WTC11 (cell line): ENCODE measurements around the gene RAP2C. TPM values are rescaled to one million over a fixed set of nuclear protein-coding genes. Genes with fewer than 3 reads are reported as not detected.
"Not testable (repeated sequence)": the region's sequence is repeated elsewhere in the genome, so short reads cannot be mapped to it uniquely, and the experiment has no call there.

Experiments used
- ATAC-seq: fragments of 200-7000 bp; cut with Tn5 transposase; 2 replicates; pipeline ENCODE4 v1.10.0; 2021; ENCODE audit warnings: mild to moderate bottlenecking, moderate library complexity
- CTCF ChIA-PET: fragments of 300-600 bp; sonication (Branson Sonifier 250); formaldehyde crosslinking; loops from one replicate; lab custom pipeline; 2021; ENCODE audit warnings: antibody characterized with exemption; lab: Charles Lee
- POLR2A ChIA-PET: fragments of 350-600 bp; sonication (Branson Sonifier 250); formaldehyde crosslinking; loops from one replicate; lab custom pipeline; 2021; ENCODE audit warnings: antibody characterized with exemption; lab: Charles Lee
- DNase-seq: peaks from one replicate; pipeline ENCODE4 v3.0.0; 2021; ENCODE audit warnings: low spot score
- H3K27ac Mint-ChIP-seq: 2 replicates; pipeline ENCODE4 v1.8.0; 2021; ENCODE audit warnings: mixed read lengths
- H3K27me3 Mint-ChIP-seq: 2 replicates; pipeline ENCODE4 v1.8.0; 2021; ENCODE audit warnings: low read depth, mild to moderate bottlenecking, moderate library complexity, mixed read lengths
- H3K36me3 Mint-ChIP-seq: 2 replicates; pipeline ENCODE4 v1.8.0; 2021; ENCODE audit warnings: mixed read lengths
- H3K4me1 Mint-ChIP-seq: 2 replicates; pipeline ENCODE4 v1.8.0; 2022; ENCODE audit warnings: mixed read lengths
- H3K4me3 Mint-ChIP-seq: 2 replicates; pipeline ENCODE4 v1.8.0; 2021; ENCODE audit warnings: mild to moderate bottlenecking, moderate library complexity, mixed read lengths
- H3K9me3 Mint-ChIP-seq: 2 replicates; pipeline ENCODE4 v1.8.0; 2021; ENCODE audit warnings: mixed read lengths
- CREB1 ChIP-seq: sonication (generic); formaldehyde crosslinking; IDR thresholded peaks from 2 replicates; pipeline ENCODE4 v1.8.0; 2023; ENCODE audit warnings: mild to moderate bottlenecking, missing genetic modification reagents
- ELF4 ChIP-seq: sonication (generic); formaldehyde crosslinking; IDR thresholded peaks from 2 replicates; pipeline ENCODE4 v1.8.1; 2022; ENCODE audit warnings: low read depth, mild to moderate bottlenecking, moderate library complexity, missing genetic modification reagents
- ETV6 ChIP-seq: sonication (generic); formaldehyde crosslinking; IDR thresholded peaks from 2 replicates; pipeline ENCODE4 v1.8.1; 2022; ENCODE audit warnings: mild to moderate bottlenecking, missing genetic modification reagents
- GRHL2 ChIP-seq: fragments of 250-450 bp; sonication (Bioruptor Pico); IDR thresholded peaks from 2 replicates; pipeline ENCODE4 v1.8.0; 2022; ENCODE audit warnings: mild to moderate bottlenecking, moderate library complexity; ENCODE audit not compliant: insufficient replicate concordance, severe bottlenecking
- MYBL2 ChIP-seq: sonication (generic); formaldehyde crosslinking; IDR thresholded peaks from 2 replicates; pipeline ENCODE4 v1.8.1; 2023; ENCODE audit warnings: mild to moderate bottlenecking, moderate library complexity, missing genetic modification reagents
- NR3C1 ChIP-seq: sonication (generic); formaldehyde crosslinking; conservative IDR thresholded peaks from 2 replicates; pipeline ENCODE4 v1.8.1; 2023; ENCODE audit warnings: low read depth, mild to moderate bottlenecking, missing genetic modification reagents
- SMAD3 ChIP-seq: sonication (generic); formaldehyde crosslinking; IDR thresholded peaks from 2 replicates; pipeline ENCODE4 v1.8.0; 2022; ENCODE audit warnings: missing genetic modification reagents, mild to moderate bottlenecking, borderline replicate concordance
- SMAD4 ChIP-seq: sonication (generic); formaldehyde crosslinking; IDR thresholded peaks from 2 replicates; pipeline ENCODE4 v1.8.0; 2022; ENCODE audit warnings: mild to moderate bottlenecking, missing genetic modification reagents
- SP1 ChIP-seq: sonication (generic); formaldehyde crosslinking; conservative IDR thresholded peaks from 2 replicates; pipeline ENCODE4 v1.8.1; 2022; ENCODE audit warnings: missing genetic modification reagents
- TCF7 ChIP-seq: sonication (generic); formaldehyde crosslinking; IDR thresholded peaks from 2 replicates; pipeline ENCODE4 v1.8.0; 2022; ENCODE audit warnings: mild to moderate bottlenecking, low read depth, missing genetic modification reagents, moderate library complexity
- TEAD1 ChIP-seq: sonication (generic); formaldehyde crosslinking; IDR thresholded peaks from 2 replicates; pipeline ENCODE4 v1.8.0; 2022; ENCODE audit warnings: mild to moderate bottlenecking, missing genetic modification reagents
- ZNF219 ChIP-seq: sonication (generic); formaldehyde crosslinking; IDR thresholded peaks from 2 replicates; pipeline ENCODE4 v1.8.0; 2023; ENCODE audit warnings: missing genetic modification reagents, mild to moderate bottlenecking, borderline replicate concordance
- ZNF232 ChIP-seq: sonication (generic); formaldehyde crosslinking; IDR thresholded peaks from 2 replicates; pipeline ENCODE4 v1.8.0; 2022; ENCODE audit warnings: mild to moderate bottlenecking, missing genetic modification reagents
- total RNA-seq: library from RNA; stranded (reverse); gene quantifications from 3 replicates; pipeline ENCODE4 v1.2.3, GENCODE V29; 2021
- TF ChIP-seq, protein P1 (sequence below): sonication (generic); formaldehyde crosslinking; IDR thresholded peaks from 2 replicates; pipeline ENCODE4 v1.8.0; 2022; ENCODE audit warnings: mild to moderate bottlenecking, missing genetic modification reagents
- TF ChIP-seq, protein P2 (sequence below): sonication (generic); formaldehyde crosslinking; IDR thresholded peaks from 2 replicates; pipeline ENCODE4 v1.8.1; 2023; ENCODE audit warnings: mild to moderate bottlenecking, missing genetic modification reagents
- TF ChIP-seq, protein P3 (sequence below): fragments of 250-450 bp; sonication (Bioruptor Pico); IDR thresholded peaks from 2 replicates; pipeline ENCODE4 v2.1.2; 2022; ENCODE audit warnings: mild to moderate bottlenecking, moderate library complexity
- TF ChIP-seq, protein P4 (sequence below): sonication (generic); formaldehyde crosslinking; IDR thresholded peaks from 2 replicates; pipeline ENCODE4 v1.8.0; 2022; ENCODE audit warnings: mild to moderate bottlenecking, missing genetic modification reagents
- TF ChIP-seq, protein P5 (sequence below): fragments of 200-600 bp; IDR thresholded peaks from 2 replicates; pipeline ENCODE4 v1.8.0; 2022; ENCODE audit warnings: antibody characterized with exemption

RAP2C gene
- total RNA-seq, 1 experiment from 2014 or later: 25.0 TPM

DNA sequence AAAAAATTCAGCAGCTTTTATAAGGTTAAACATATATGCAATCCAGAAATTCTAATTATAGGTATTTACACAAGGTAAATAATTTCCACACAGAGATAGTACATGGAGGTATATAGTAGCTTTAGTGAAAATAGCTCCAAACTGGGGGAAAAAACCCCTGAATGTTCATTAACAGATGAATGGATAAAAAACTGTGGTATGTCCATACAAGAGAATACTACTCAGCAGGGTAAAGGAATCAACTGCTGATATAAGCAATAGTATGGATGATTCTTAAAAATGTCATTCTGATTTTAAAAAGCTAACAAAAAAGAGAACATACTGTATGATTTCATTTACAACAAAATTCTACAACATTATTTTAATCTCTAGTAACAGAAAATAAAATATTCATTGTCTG, 54.2 kb downstream of the RAP2C start:
- no peak overlapping the region for H3K27ac Mint-ChIP-seq
- no peak for ATAC-seq
- no peak overlapping the region for H3K4me3 Mint-ChIP-seq
- ChIA-PET POLR2A (no interaction called here), CTCF (no interaction called here)
- H3K36me3 Mint-ChIP-seq: peaks cover 39% of the 10 kb centered on the region
- H3K9me3 Mint-ChIP-seq: peaks cover 35% of the 10 kb centered on the region
- peaks cover 9% of the 10 kb centered on the region; the same call in 1 of the 2 replicates for H3K4me1 Mint-ChIP-seq
- peaks cover 4% of the 10 kb centered on the region for H3K27me3 Mint-ChIP-seq
- no peak for DNase-seq
- TF ChIP-seq GRHL2 (CRISPR knock-in tag): no peak
- TF ChIP-seq, protein P1, sequence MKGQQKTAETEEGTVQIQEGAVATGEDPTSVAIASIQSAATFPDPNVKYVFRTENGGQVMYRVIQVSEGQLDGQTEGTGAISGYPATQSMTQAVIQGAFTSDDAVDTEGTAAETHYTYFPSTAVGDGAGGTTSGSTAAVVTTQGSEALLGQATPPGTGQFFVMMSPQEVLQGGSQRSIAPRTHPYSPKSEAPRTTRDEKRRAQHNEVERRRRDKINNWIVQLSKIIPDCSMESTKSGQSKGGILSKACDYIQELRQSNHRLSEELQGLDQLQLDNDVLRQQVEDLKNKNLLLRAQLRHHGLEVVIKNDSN (CRISPR knock-in tag): no peak
- TF ChIP-seq CREB1 (CRISPR knock-in tag): no peak
- no peak for TF ChIP-seq SP1 (CRISPR knock-in tag)
- TF ChIP-seq NR3C1 (CRISPR knock-in tag): no peak
- TF ChIP-seq, protein P2, sequence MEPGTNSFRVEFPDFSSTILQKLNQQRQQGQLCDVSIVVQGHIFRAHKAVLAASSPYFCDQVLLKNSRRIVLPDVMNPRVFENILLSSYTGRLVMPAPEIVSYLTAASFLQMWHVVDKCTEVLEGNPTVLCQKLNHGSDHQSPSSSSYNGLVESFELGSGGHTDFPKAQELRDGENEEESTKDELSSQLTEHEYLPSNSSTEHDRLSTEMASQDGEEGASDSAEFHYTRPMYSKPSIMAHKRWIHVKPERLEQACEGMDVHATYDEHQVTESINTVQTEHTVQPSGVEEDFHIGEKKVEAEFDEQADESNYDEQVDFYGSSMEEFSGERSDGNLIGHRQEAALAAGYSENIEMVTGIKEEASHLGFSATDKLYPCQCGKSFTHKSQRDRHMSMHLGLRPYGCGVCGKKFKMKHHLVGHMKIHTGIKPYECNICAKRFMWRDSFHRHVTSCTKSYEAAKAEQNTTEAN: no peak

DNA sequence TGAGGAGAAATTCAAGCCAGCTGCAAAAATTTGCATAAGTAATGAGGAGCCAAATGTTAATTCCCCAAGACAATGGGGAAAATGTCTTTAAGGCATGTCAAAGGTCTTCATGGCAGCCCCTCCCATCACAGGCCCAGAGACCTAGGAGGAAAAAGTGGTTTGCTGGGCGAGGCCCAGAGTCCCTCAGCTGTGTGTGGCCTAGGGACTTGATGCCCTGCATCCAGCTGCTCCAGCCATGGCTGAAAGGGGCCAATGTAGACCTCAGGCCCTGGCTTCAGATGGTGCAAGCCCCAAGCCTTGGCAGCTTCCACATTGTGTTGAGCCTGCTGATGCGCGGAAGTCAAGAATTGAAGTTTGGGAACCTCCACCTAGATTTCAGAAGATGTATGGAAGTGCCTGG, 56.2 kb downstream of the RAP2C start:
- ATAC-seq, H3K27me3 Mint-ChIP-seq, DNase-seq, H3K27ac Mint-ChIP-seq, CTCF ChIA-PET, H3K4me3 Mint-ChIP-seq, POLR2A ChIA-PET, H3K4me1 Mint-ChIP-seq: not testable (repeated sequence)
- Mint-ChIP-seq H3K36me3 (peaks cover 41% of the 10 kb centered on the region), H3K9me3 (peaks cover 35% of the 10 kb centered on the region)

DNA sequence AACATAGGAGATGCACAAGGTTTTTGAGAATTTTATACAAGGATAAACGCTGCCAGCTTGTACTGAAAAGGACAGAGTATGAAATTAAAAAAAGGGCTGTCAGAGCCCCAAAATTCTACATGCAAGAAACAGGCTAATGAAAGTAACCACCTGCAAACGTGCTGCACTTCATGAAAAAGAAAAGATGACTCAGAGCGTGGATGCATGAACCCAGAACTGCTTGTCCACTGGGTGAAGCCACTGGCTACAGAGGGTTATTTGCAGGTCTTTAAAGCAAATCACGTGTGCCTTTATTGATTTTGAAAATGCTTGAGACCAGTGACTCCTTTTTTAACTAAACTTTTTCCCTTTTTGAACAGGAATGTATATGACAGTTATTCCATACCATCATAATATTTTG, 66.1 kb downstream of the RAP2C start:
- ATAC-seq: no peak
- ChIA-PET POLR2A (no interaction called here), CTCF (no interaction called here)
- Mint-ChIP-seq H3K4me1 (no peaks in the 10 kb centered on the region), H3K4me3 (no peak overlapping the region), H3K27me3 (no peaks in the 10 kb centered on the region), H3K9me3 (0 out of 2 replicates have a peak, but pooled peaks cover 4% of the 10 kb centered on the region), H3K36me3 (no peaks in the 10 kb centered on the region), H3K27ac (no peak overlapping the region)
- TF ChIP-seq NR3C1 (CRISPR knock-in tag) (no peak), ETV6 (CRISPR knock-in tag) (no peak), ZNF232 (no peak), SMAD4 (CRISPR knock-in tag) (no peak), MYBL2 (CRISPR knock-in tag) (no peak), SMAD3 (no peak), TCF7 (CRISPR knock-in tag) (no peak), ELF4 (CRISPR knock-in tag) (no peak), TEAD1 (CRISPR knock-in tag) (no peak), ZNF219 (CRISPR knock-in tag) (no peak)
- TF ChIP-seq, protein P3, sequence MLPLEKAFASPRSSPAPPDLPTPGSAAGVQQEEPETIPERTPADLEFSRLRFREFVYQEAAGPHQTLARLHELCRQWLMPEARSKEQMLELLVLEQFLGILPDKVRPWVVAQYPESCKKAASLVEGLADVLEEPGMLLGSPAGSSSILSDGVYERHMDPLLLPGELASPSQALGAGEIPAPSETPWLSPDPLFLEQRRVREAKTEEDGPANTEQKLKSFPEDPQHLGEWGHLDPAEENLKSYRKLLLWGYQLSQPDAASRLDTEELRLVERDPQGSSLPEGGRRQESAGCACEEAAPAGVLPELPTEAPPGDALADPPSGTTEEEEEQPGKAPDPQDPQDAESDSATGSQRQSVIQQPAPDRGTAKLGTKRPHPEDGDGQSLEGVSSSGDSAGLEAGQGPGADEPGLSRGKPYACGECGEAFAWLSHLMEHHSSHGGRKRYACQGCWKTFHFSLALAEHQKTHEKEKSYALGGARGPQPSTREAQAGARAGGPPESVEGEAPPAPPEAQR (CRISPR knock-in tag): no peak
- TF ChIP-seq, protein P4, sequence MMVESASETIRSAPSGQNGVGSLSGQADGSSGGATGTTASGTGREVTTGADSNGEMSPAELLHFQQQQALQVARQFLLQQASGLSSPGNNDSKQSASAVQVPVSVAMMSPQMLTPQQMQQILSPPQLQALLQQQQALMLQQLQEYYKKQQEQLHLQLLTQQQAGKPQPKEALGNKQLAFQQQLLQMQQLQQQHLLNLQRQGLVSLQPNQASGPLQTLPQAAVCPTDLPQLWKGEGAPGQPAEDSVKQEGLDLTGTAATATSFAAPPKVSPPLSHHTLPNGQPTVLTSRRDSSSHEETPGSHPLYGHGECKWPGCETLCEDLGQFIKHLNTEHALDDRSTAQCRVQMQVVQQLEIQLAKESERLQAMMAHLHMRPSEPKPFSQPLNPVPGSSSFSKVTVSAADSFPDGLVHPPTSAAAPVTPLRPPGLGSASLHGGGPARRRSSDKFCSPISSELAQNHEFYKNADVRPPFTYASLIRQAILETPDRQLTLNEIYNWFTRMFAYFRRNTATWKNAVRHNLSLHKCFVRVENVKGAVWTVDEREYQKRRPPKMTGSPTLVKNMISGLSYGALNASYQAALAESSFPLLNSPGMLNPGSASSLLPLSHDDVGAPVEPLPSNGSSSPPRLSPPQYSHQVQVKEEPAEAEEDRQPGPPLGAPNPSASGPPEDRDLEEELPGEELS (CRISPR knock-in tag): no peak
- TF ChIP-seq, protein P5, sequence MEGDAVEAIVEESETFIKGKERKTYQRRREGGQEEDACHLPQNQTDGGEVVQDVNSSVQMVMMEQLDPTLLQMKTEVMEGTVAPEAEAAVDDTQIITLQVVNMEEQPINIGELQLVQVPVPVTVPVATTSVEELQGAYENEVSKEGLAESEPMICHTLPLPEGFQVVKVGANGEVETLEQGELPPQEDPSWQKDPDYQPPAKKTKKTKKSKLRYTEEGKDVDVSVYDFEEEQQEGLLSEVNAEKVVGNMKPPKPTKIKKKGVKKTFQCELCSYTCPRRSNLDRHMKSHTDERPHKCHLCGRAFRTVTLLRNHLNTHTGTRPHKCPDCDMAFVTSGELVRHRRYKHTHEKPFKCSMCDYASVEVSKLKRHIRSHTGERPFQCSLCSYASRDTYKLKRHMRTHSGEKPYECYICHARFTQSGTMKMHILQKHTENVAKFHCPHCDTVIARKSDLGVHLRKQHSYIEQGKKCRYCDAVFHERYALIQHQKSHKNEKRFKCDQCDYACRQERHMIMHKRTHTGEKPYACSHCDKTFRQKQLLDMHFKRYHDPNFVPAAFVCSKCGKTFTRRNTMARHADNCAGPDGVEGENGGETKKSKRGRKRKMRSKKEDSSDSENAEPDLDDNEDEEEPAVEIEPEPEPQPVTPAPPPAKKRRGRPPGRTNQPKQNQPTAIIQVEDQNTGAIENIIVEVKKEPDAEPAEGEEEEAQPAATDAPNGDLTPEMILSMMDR: no peak
- DNase-seq: no peak
